ENCODE data around the gene RABGEF1. TPM values are rescaled to one million over a fixed set of nuclear protein-coding genes. Genes with fewer than 3 reads are reported as not detected.

Gene RABGEF1
- total and polyA plus RNA-seq, 2 donors (not counting 1 experiment from before 2014, with no cell fraction given): 27.9 to 31.0 TPM

- H3K4me3 ChIP-seq (ENCODE audit: control extremely low read depth in 1 of 5, extremely low read depth in 1 of 5, insufficient read depth in 1 of 5, low read depth in 2 of 5, low read length in 4 of 5): peak overlapping the region in 3 of 5 experiments; percentile 19 to 49 (median 28)
- DNase-seq (no peak), ATAC-seq (ENCODE audit: low read depth) (no peak)
- no CpG with 5 or more reads among the region's 10 CpGs for WGBS (ENCODE audit: insufficient coverage)
- H3K79me2 ChIP-seq (ENCODE audit: control insufficient read depth, insufficient read depth, low read length): peaks cover 99% of the 10 kb centered on the region
- H3K27ac Mint-ChIP-seq: peak overlapping the region; percentile 81
- CTCF ChIA-PET: interaction anchor here (1.3 kb wide), 1 partner anchor 117 kb away, joined by 3 read pairs; no protein-coding TSS in a partner anchor
- no peaks in the 10 kb centered on the region for H3K27me3 ChIP-seq (replicated peaks in 1 of 4; ENCODE audit: control extremely low read depth in 1 of 4, control insufficient read depth in 3 of 4, insufficient read depth in 4 of 4, low read length in 3 of 4)
- H3K27ac ChIP-seq (ENCODE audit: low read length in 2 of 2): peak overlapping the region; percentile 59 to 76
- peaks cover 16% of the 10 kb centered on the region for H4K20me1 ChIP-seq (ENCODE audit: control insufficient read depth, insufficient read depth, low read length, poor library complexity, severe bottlenecking)
- no peak overlapping the region for H2AFZ ChIP-seq (ENCODE audit: insufficient read depth, low read depth, low read length, poor library complexity, severe bottlenecking)
- H3K4me2 ChIP-seq (replicated peaks; ENCODE audit: low read depth, low read length, poor library complexity, severe bottlenecking): peak overlapping the region; percentile 70
- peak overlapping the region; percentile 73 for H3K4me3 Mint-ChIP-seq
- intact Hi-C loops (cut with micrococcal nuclease): no loop called here
- peaks cover 0 to 3% (median 0%) of the 10 kb centered on the region in 3 donors for H3K9me3 ChIP-seq (ENCODE audit: control extremely low read depth in 1 of 3, control insufficient read depth in 2 of 3, insufficient read depth in 1 of 3, low read length in 2 of 3)
- H3K9me3 Mint-ChIP-seq (ENCODE audit: insufficient read depth): no peaks in the 10 kb centered on the region
- H3K4me1 Mint-ChIP-seq: peaks cover 67% of the 10 kb centered on the region
- H3K4me1 ChIP-seq (ENCODE audit: control insufficient read depth in 2 of 2, insufficient read depth in 2 of 2, low read length in 2 of 2): peaks cover 59 to 63% of the 10 kb centered on the region in 2 donors
- no peaks in the 10 kb centered on the region for H3K27me3 Mint-ChIP-seq
- peak overlapping the region; percentile 49 for H3K9ac ChIP-seq (ENCODE audit: low read length)
- POLR2A ChIA-PET: no interaction called here
- peaks cover 0 to 2% of the 10 kb centered on the region in 2 experiments for H3K36me3 ChIP-seq (replicated peaks in 1 of 2; ENCODE audit: control extremely low read depth in 1 of 2, control insufficient read depth in 1 of 2, extremely low read depth in 1 of 2, insufficient read depth in 2 of 2, low read length in 1 of 2)
- TF ChIP-seq, protein P1, sequence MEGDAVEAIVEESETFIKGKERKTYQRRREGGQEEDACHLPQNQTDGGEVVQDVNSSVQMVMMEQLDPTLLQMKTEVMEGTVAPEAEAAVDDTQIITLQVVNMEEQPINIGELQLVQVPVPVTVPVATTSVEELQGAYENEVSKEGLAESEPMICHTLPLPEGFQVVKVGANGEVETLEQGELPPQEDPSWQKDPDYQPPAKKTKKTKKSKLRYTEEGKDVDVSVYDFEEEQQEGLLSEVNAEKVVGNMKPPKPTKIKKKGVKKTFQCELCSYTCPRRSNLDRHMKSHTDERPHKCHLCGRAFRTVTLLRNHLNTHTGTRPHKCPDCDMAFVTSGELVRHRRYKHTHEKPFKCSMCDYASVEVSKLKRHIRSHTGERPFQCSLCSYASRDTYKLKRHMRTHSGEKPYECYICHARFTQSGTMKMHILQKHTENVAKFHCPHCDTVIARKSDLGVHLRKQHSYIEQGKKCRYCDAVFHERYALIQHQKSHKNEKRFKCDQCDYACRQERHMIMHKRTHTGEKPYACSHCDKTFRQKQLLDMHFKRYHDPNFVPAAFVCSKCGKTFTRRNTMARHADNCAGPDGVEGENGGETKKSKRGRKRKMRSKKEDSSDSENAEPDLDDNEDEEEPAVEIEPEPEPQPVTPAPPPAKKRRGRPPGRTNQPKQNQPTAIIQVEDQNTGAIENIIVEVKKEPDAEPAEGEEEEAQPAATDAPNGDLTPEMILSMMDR (IDR thresholded peaks at IDR 0.05): no peak
- TF ChIP-seq EZH2 (IDR thresholded peaks at IDR 0.05; ENCODE audit: borderline replicate concordance, insufficient read depth, low read depth, low read length, poor library complexity, severe bottlenecking): no peak
Observed at GRCh38 chr7:66747881-66748511, 7.5 kb downstream of the RABGEF1 start.

DNA sequence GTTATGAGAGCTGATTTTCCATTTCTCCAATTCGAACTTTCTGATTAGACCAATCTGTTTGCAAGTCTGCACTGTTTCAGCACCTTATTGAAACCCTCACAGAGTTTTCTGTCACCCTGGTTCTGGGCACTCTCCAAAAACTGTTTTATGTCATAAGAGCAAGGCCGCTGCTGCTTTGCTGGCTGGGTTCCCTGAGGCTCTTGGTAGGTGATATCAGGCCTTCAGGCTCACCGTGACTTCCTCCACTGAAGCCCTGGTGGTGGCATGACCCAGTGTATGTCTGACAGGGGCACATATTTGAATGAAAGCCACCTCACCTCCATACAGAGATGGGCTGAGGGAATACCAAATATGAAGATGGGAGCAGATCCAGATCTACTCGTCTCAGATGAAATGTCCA, 8.3 kb downstream of the RABGEF1 start:
- H3K4me2 ChIP-seq (replicated peaks; ENCODE audit: low read depth, low read length, poor library complexity, severe bottlenecking): peak overlapping the region; percentile 70
- peaks cover 59 to 63% of the 10 kb centered on the region in 2 donors for H3K4me1 ChIP-seq (ENCODE audit: control insufficient read depth in 2 of 2, insufficient read depth in 2 of 2, low read length in 2 of 2)
- TF ChIP-seq EZH2 (IDR thresholded peaks at IDR 0.05; ENCODE audit: borderline replicate concordance, insufficient read depth, low read depth, low read length, poor library complexity, severe bottlenecking): no peak
- TF ChIP-seq, protein P1 (IDR thresholded peaks at IDR 0.05): no peak
- H2AFZ ChIP-seq (ENCODE audit: insufficient read depth, low read depth, low read length, poor library complexity, severe bottlenecking): no peak overlapping the region
- WGBS (ENCODE audit: insufficient coverage): 60% methylated on average over 1 of the region's 4 CpGs
- no peaks in the 10 kb centered on the region for H3K27me3 Mint-ChIP-seq
- intact Hi-C loops (cut with micrococcal nuclease): no loop called here
- H3K9me3 ChIP-seq (ENCODE audit: control extremely low read depth in 1 of 3, control insufficient read depth in 2 of 3, insufficient read depth in 1 of 3, low read length in 2 of 3): peaks cover 0 to 3% (median 0%) of the 10 kb centered on the region in 3 donors
- CTCF ChIA-PET: no interaction called here
- H3K9ac ChIP-seq (ENCODE audit: low read length): no peak overlapping the region
- H3K27ac Mint-ChIP-seq: peak overlapping the region; percentile 71
- H3K4me3 Mint-ChIP-seq: peak overlapping the region; percentile 73
- H3K4me3 ChIP-seq (ENCODE audit: control extremely low read depth in 1 of 5, extremely low read depth in 1 of 5, insufficient read depth in 1 of 5, low read depth in 2 of 5, low read length in 4 of 5): no peak overlapping the region
- H3K27me3 ChIP-seq (replicated peaks in 1 of 4; ENCODE audit: control extremely low read depth in 1 of 4, control insufficient read depth in 3 of 4, insufficient read depth in 4 of 4, low read length in 3 of 4): no peaks in the 10 kb centered on the region
- POLR2A ChIA-PET: no interaction called here
- peaks cover 99% of the 10 kb centered on the region for H3K79me2 ChIP-seq (ENCODE audit: control insufficient read depth, insufficient read depth, low read length)
- peak overlapping the region; percentile 59 to 76 for H3K27ac ChIP-seq (ENCODE audit: low read length in 2 of 2)
- H3K36me3 ChIP-seq (replicated peaks in 1 of 2; ENCODE audit: control extremely low read depth in 1 of 2, control insufficient read depth in 1 of 2, extremely low read depth in 1 of 2, insufficient read depth in 2 of 2, low read length in 1 of 2): peaks cover 0 to 2% of the 10 kb centered on the region in 2 experiments
- peaks cover 16% of the 10 kb centered on the region for H4K20me1 ChIP-seq (ENCODE audit: control insufficient read depth, insufficient read depth, low read length, poor library complexity, severe bottlenecking)
- no peak for DNase-seq
- no peaks in the 10 kb centered on the region for H3K9me3 Mint-ChIP-seq (ENCODE audit: insufficient read depth)
- ATAC-seq (ENCODE audit: low read depth): peak; percentile 34
- peaks cover 70% of the 10 kb centered on the region for H3K4me1 Mint-ChIP-seq
